CD4-positive, alpha-beta T cell treated with Interleukin-6 at 100 ng/mL for 8 hours (primary cell): ENCODE data around the gene FOSL2.

Experiments
- DNase-seq: peaks from one replicate; pipeline ENCODE4 v3.0.0-alpha.2; 2020; ENCODE audit warnings: mixed read lengths, low spot score

FOSL2 gene

GRCh38 chr2:28394997-28395333 is 2.3 kb downstream of the FOSL2 start:
- DNase-seq, result no peak

GRCh38 chr2:28395334-28396061 is 2.8 kb downstream of the FOSL2 start:
- DNase-seq, result no peak

DNA sequence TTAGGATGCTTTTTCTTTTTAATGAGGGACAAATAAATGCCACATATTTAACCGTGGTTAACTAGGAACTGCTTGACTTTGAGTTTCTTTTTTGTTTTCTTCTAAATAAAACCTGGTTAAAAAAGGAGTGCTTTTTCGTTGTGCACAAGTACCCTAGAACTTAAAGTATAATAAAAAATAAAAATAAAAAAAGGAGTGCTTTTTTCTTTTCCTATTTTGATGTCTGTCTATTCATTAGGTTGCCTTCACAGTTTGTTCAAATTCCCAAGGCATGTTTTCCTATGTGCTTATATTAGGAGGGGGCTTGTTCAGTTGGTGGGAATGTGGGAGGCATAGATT is 4.4 kb downstream of the FOSL2 start:
- no peak for DNase-seq

- no peak for DNase-seq
These were observed 5.6 kb downstream of the FOSL2 start for GRCh38 chr2:28398101-28398834.

- no peak for DNase-seq
These were observed 6.6 kb downstream of the FOSL2 start for GRCh38 chr2:28399289-28399688.

DNA sequence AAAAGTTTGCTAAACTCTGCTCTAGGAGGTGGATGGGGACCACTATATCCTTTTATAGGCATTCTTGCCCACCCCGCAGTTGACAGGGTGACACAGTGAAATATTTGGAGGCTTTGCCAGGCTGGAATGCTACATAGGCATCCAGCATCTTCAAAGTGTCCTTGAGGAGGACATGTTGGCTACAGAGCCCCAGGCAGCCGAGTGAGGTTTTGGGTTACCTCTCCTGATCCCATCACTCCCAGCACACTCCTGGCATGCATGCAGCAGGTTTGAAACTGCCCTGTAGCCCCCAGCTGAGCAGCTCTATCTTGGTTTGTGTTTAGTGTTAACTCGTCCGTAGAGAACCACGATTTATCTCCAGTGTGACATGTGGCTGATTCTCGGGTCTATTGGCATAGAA is 7.3 kb downstream of the FOSL2 start:
- no peak for DNase-seq

- DNase-seq, result no peak
These were observed 7.8 kb downstream of the FOSL2 start for GRCh38 chr2:28400419-28400818.

DNA sequence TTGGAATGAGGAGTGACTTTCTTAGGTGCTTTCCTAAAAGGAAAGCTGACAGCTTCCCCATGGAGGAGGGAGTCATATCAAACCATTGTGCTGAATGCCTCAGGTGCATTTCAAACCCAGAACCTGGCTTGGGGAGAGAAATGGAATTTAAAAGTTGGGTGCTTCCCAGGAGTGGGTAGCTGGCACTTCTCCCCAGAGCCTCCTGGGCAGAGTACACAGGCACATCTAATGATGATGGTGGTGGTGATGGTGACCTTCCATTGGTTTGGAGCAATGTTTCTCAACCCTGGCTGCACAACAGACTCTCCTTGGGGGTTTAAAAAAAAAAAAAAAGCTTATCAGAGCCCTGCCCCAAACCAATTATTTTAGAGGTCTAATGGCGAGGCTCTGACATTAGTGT is 8.3 kb downstream of the FOSL2 start:
- no peak for DNase-seq

GRCh38 chr2:28401411-28401810 is 8.8 kb downstream of the FOSL2 start:
- DNase-seq, result no peak

DNA sequence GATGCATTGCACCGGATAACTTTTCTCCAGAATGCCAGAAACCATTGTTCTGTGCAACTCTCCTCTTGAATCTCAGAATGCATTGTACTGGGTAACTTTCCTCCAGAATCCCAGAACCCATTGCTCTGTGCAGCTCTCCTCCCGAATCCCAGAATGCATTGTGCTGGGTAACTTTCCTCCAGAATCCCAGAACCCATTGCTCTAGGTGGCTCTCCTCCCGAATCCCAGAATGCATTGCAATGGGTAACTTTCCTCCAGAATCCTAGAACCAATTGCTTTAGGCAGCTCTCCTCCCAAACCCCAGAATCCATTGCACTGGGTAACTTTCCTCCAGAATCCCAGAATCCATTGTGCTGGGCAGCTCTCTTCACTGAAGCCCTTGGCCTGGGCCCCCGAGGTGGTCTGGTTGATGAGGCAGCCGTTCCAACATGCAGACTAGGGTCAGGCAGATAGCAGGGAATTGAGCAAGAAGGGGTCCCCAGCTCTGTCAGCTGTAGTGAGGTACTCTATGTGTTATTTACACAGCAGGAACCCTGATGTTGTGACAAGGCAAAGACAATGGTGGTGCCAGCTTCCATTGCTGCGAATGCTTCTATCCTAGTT is 9.4 kb downstream of the FOSL2 start:
- DNase-seq, result no peak

GRCh38 chr2:28403370-28403956 is 10.8 kb downstream of the FOSL2 start:
- DNase-seq, result peak; percentile 42

GRCh38 chr2:28404086-28404485 is 11.4 kb downstream of the FOSL2 start:
- no peak for DNase-seq

- DNase-seq, result no peak
These were observed 12.9 kb downstream of the FOSL2 start for GRCh38 chr2:28405537-28405936.

- DNase-seq, result peak; percentile 69
These were observed 13.8 kb downstream of the FOSL2 start for GRCh38 chr2:28406276-28407096.

DNA sequence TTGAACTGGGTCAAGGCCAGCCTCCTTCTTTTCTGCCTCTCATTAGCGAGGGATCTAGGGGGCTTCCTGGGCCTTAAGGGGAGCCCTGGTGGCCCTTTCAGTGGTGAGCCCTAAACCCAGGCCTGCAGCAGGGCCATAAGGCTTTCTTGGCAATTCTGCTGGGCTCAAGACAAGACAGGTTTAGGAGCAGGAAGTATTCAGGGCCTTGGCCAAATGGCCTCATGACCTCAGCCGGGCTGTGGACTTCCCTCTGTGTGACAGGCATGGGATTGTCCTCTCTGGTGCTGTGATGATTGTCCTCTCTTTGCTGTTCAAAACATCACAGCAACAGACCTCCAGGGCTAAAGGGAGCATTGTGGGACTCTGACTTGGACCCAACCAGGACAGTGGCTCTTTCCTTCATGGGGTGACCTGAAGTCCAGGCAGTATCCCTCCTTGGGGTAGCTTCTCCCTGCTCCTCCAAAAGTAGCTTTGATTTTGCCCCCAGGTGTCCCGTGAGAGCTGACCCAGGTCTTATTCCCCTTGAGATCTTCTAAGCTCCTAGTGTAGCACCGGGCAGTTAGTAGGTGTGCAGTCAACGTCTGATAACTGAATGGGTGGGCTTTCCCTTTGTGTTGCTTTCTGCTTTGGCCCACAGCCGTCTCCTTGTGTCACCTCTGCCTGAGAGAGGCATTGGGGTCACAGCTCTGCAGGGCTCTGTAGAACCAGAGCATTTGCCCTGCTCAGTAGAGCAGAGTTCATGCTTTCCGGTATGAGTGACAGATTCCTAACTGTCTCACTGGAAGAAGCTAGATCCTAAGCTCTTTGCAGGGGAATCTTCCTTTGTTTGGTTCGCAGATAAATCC is 14.7 kb downstream of the FOSL2 start:
- no peak for DNase-seq

GRCh38 chr2:28407976-28408690 is 15.5 kb downstream of the FOSL2 start:
- no peak for DNase-seq

GRCh38 chr2:28408764-28409599 is 16.3 kb downstream of the FOSL2 start:
- DNase-seq, result peak; percentile 73

DNA sequence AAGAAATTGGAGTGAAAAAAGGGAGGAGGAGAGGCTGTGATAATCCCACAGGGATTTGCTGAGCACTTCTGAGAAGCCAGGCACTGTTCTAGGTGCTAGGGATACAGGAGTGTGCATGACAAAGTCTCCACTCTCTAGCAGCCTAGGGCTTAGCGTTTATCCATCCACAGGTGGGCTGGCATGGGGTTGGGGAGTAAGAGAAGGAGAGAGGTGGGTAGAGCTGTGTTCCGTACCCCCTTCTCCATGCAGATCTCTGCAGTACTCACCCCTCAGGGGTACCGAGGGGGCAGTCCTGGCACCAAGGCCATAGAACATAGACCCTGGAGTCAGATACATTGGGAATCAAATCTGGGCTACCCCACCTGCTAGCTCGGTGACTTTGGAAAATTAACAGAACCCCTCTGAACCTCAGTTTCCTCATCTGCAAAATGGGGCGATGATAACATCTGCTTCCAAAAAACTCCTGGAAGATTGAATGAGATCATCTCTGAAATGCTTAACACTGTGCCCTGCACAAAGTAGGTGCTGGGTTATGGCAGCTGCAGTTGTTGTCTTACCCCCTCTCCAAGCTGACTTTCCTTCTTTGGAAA is 18.6 kb downstream of the FOSL2 start:
- no peak for DNase-seq

- no peak for DNase-seq
These were observed 19.4 kb downstream of the FOSL2 start for GRCh38 chr2:28411956-28412609.
